HG03520 (cell line): ENCODE results near the gene KRT35.

Experiments
- ATAC-seq: cut with Tn5 transposase; IDR thresholded peaks from one replicate; pipeline ENCODE4 v1.9.1; 2021; ENCODE audit warnings: mild to moderate bottlenecking, moderate library complexity; ENCODE audit not compliant: unreplicated experiment

KRT35 gene

GRCh38 chr17:41490000-41490990 lies 9.3 kb upstream of the KRT35 start:
- ATAC-seq = no peak

GRCh38 chr17:41489531-41489930 lies 8.6 kb upstream of the KRT35 start, which contains the start of gene KRT36:
TSS of gene KRT36 (minus strand) at chr17:41489910. CDS start at chr17:41489864, 46 bp downstream.
- no peak for ATAC-seq

GRCh38 chr17:41486809-41487530 lies 6.0 kb upstream of the KRT35 start:
- no peak for ATAC-seq

GRCh38 chr17:41486316-41486715 lies 5.4 kb upstream of the KRT35 start:
- no peak for ATAC-seq

GRCh38 chr17:41484920-41485904 lies 4.3 kb upstream of the KRT35 start:
- no peak for ATAC-seq

GRCh38 chr17:41483991-41484826 lies 3.3 kb upstream of the KRT35 start:
- ATAC-seq = no peak

GRCh38 chr17:41483531-41483930 lies 2.6 kb upstream of the KRT35 start:
- no peak for ATAC-seq

GRCh38 chr17:41480581-41480980 lies 370 bp downstream of the KRT35 start:
- ATAC-seq = no peak

GRCh38 chr17:41480136-41480535 lies 815 bp downstream of the KRT35 start:
- ATAC-seq = no peak

GRCh38 chr17:41478237-41478636 lies 2.7 kb downstream of the KRT35 start:
- ATAC-seq = no peak

- ATAC-seq = no peak
Observed at GRCh38 chr17:41476866-41477815, 3.8 kb downstream of the KRT35 start.

- no peak for ATAC-seq
Observed at GRCh38 chr17:41475421-41475820, 5.5 kb downstream of the KRT35 start.

GRCh38 chr17:41474863-41475262 lies 6.1 kb downstream of the KRT35 start:
- no peak for ATAC-seq

GRCh38 chr17:41468346-41468745 lies 12.6 kb downstream of the KRT35 start:
- no peak for ATAC-seq

- no peak for ATAC-seq
Observed at GRCh38 chr17:41467561-41467960, 13.4 kb downstream of the KRT35 start.

- ATAC-seq = no peak
Observed at GRCh38 chr17:41466988-41467387, 14.0 kb downstream of the KRT35 start, which contains the start of gene KRT32. TSS of gene KRT32 (minus strand) at chr17:41467386. CDS start at chr17:41467325, 61 bp downstream.

GRCh38 chr17:41464682-41465081 lies 16.3 kb downstream of the KRT35 start:
- ATAC-seq = no peak

GRCh38 chr17:41464173-41464572 lies 16.8 kb downstream of the KRT35 start:
- no peak for ATAC-seq
